Stimulated activated CD4-positive, alpha-beta T cell treated with anti-CD3 and anti-CD28 coated beads, Interleukin-12 subunit alpha, Interleukin-12 subunit beta, amount 100 ng/mL, for 24 hours (primary cell): ENCODE results near the gene ZXDA.

Source experiments
- DNase-seq, 2 experiments: peaks; one replicate each; pipeline ENCODE4 v3.0.0-alpha.2; 2020; ENCODE audit warnings: low read depth in 2 of 2

Gene ZXDA

GRCh38 chrX:57871463-57871862 is 38.8 kb downstream of the ZXDA start:
- DNase-seq: no peak
